WTC11 (cell line): ENCODE data around the gene PRKCE. TPM values are rescaled to one million over a fixed set of nuclear protein-coding genes. Genes with fewer than 3 reads are reported as not detected.

Experiments
- ATAC-seq: fragments of 200-7000 bp; cut with Tn5 transposase; 2 replicates; pipeline ENCODE4 v1.10.0; 2021; ENCODE audit warnings: mild to moderate bottlenecking, moderate library complexity
- CTCF ChIA-PET: fragments of 300-600 bp; sonication (Branson Sonifier 250); formaldehyde crosslinking; loops from one replicate; lab custom pipeline; 2021; ENCODE audit warnings: antibody characterized with exemption; lab: Charles Lee
- POLR2A ChIA-PET: fragments of 350-600 bp; sonication (Branson Sonifier 250); formaldehyde crosslinking; loops from one replicate; lab custom pipeline; 2021; ENCODE audit warnings: antibody characterized with exemption; lab: Charles Lee
- DNase-seq: peaks from one replicate; pipeline ENCODE4 v3.0.0; 2021; ENCODE audit warnings: low spot score
- H3K27ac Mint-ChIP-seq: 2 replicates; pipeline ENCODE4 v1.8.0; 2021; ENCODE audit warnings: mixed read lengths
- H3K27me3 Mint-ChIP-seq: 2 replicates; pipeline ENCODE4 v1.8.0; 2021; ENCODE audit warnings: low read depth, mild to moderate bottlenecking, moderate library complexity, mixed read lengths
- H3K36me3 Mint-ChIP-seq: 2 replicates; pipeline ENCODE4 v1.8.0; 2021; ENCODE audit warnings: mixed read lengths
- H3K4me1 Mint-ChIP-seq: 2 replicates; pipeline ENCODE4 v1.8.0; 2022; ENCODE audit warnings: mixed read lengths
- H3K4me3 Mint-ChIP-seq: 2 replicates; pipeline ENCODE4 v1.8.0; 2021; ENCODE audit warnings: mild to moderate bottlenecking, moderate library complexity, mixed read lengths
- H3K9me3 Mint-ChIP-seq: 2 replicates; pipeline ENCODE4 v1.8.0; 2021; ENCODE audit warnings: mixed read lengths
- AFF4 ChIP-seq: sonication (generic); formaldehyde crosslinking; IDR thresholded peaks from 2 replicates; pipeline ENCODE4 v1.8.1; 2023; ENCODE audit warnings: mild to moderate bottlenecking, missing genetic modification reagents, borderline replicate concordance
- CBFB ChIP-seq: sonication (generic); formaldehyde crosslinking; IDR thresholded peaks from 2 replicates; pipeline ENCODE4 v1.8.1; 2022; ENCODE audit warnings: mild to moderate bottlenecking, low read depth, missing genetic modification reagents
- CREM ChIP-seq: sonication (generic); formaldehyde crosslinking; IDR thresholded peaks from 2 replicates; pipeline ENCODE4 v1.8.1; 2022; ENCODE audit warnings: mild to moderate bottlenecking, missing genetic modification reagents, moderate library complexity
- E2F1 ChIP-seq: sonication (generic); formaldehyde crosslinking; IDR thresholded peaks from 2 replicates; pipeline ENCODE4 v1.8.0; 2022; ENCODE audit warnings: mild to moderate bottlenecking, missing genetic modification reagents
- E2F5 ChIP-seq: sonication (generic); formaldehyde crosslinking; IDR thresholded peaks from 2 replicates; pipeline ENCODE4 v1.8.1; 2022; ENCODE audit warnings: mild to moderate bottlenecking, moderate library complexity, missing genetic modification reagents
- FOXK1 ChIP-seq: sonication (generic); formaldehyde crosslinking; IDR thresholded peaks from 2 replicates; pipeline ENCODE4 v1.8.0; 2022; ENCODE audit warnings: mild to moderate bottlenecking, moderate library complexity, missing genetic modification reagents
- GABPB1 ChIP-seq: sonication (generic); formaldehyde crosslinking; IDR thresholded peaks from 2 replicates; pipeline ENCODE4 v1.8.1; 2023; ENCODE audit warnings: mild to moderate bottlenecking, missing genetic modification reagents
- IRF1 ChIP-seq: sonication (generic); formaldehyde crosslinking; IDR thresholded peaks from 2 replicates; pipeline ENCODE4 v1.8.0; 2023; ENCODE audit warnings: missing genetic modification reagents
- IRF2 ChIP-seq: sonication (generic); formaldehyde crosslinking; IDR thresholded peaks from 2 replicates; pipeline ENCODE4 v1.8.0; 2022; ENCODE audit warnings: low read depth, missing genetic modification reagents, borderline replicate concordance
- JAZF1 ChIP-seq: fragments of 250-450 bp; sonication (Bioruptor Pico); IDR thresholded peaks from 2 replicates; pipeline ENCODE4 v1.9.0; 2021; ENCODE audit warnings: moderate library complexity, mild to moderate bottlenecking, inconsistent platforms
- NR3C1 ChIP-seq: sonication (generic); formaldehyde crosslinking; conservative IDR thresholded peaks from 2 replicates; pipeline ENCODE4 v1.8.1; 2023; ENCODE audit warnings: low read depth, mild to moderate bottlenecking, missing genetic modification reagents
- PREB ChIP-seq: sonication (generic); formaldehyde crosslinking; IDR thresholded peaks from 2 replicates; pipeline ENCODE4 v1.8.1; 2022; ENCODE audit warnings: mild to moderate bottlenecking, missing genetic modification reagents, moderate library complexity, borderline replicate concordance
- RORB ChIP-seq: fragments of 250-450 bp; sonication (Bioruptor Pico); IDR thresholded peaks from 2 replicates; pipeline ENCODE4 v1.9.0; 2021; ENCODE audit warnings: mild to moderate bottlenecking
- SMAD3 ChIP-seq: sonication (generic); formaldehyde crosslinking; IDR thresholded peaks from 2 replicates; pipeline ENCODE4 v1.8.0; 2022; ENCODE audit warnings: missing genetic modification reagents, mild to moderate bottlenecking, borderline replicate concordance
- TP53 ChIP-seq: sonication (generic); formaldehyde crosslinking; IDR thresholded peaks from 2 replicates; pipeline ENCODE4 v1.8.1; 2023; ENCODE audit warnings: mild to moderate bottlenecking, missing genetic modification reagents
- ZBTB43 ChIP-seq: sonication (generic); formaldehyde crosslinking; IDR thresholded peaks from 2 replicates; pipeline ENCODE4 v1.8.1; 2023; ENCODE audit warnings: mild to moderate bottlenecking, missing genetic modification reagents
- ZNF121 ChIP-seq: sonication (generic); formaldehyde crosslinking; IDR thresholded peaks from 2 replicates; pipeline ENCODE4 v1.8.0; 2023; ENCODE audit warnings: missing genetic modification reagents
- ZNF138 ChIP-seq: sonication (generic); formaldehyde crosslinking; conservative IDR thresholded peaks from 2 replicates; pipeline ENCODE4 v1.8.1; 2022; ENCODE audit warnings: mild to moderate bottlenecking, moderate library complexity, missing genetic modification reagents
- ZNF317 ChIP-seq: sonication (generic); formaldehyde crosslinking; IDR thresholded peaks from 2 replicates; pipeline ENCODE4 v1.8.1; 2023; ENCODE audit warnings: low read depth, mild to moderate bottlenecking, moderate library complexity, missing genetic modification reagents, borderline replicate concordance
- ZNF512 ChIP-seq: sonication (generic); formaldehyde crosslinking; IDR thresholded peaks from 2 replicates; pipeline ENCODE4 v1.8.1; 2022; ENCODE audit warnings: missing genetic modification reagents, borderline replicate concordance
- ZNF671 ChIP-seq: fragments of 250-450 bp; sonication (Bioruptor Pico); IDR thresholded peaks from 2 replicates; pipeline ENCODE4 v1.8.0; 2021; ENCODE audit warnings: mild to moderate bottlenecking
- ZSCAN18 ChIP-seq: fragments of 250-450 bp; sonication (Bioruptor Pico); IDR thresholded peaks from 2 replicates; pipeline ENCODE4 v2.1.2; 2022; ENCODE audit warnings: mild to moderate bottlenecking, moderate library complexity
- total RNA-seq: library from RNA; stranded (reverse); gene quantifications from 3 replicates; pipeline ENCODE4 v1.2.3, GENCODE V29; 2021

Gene PRKCE
- total RNA-seq, 1 experiment from 2014 or later: 5.8 TPM

- H3K9me3 Mint-ChIP-seq: no peaks in the 10 kb centered on the region
- TF ChIP-seq ZBTB43 (no peak), ZSCAN18 (CRISPR knock-in tag) (no peak), CREM (CRISPR knock-in tag) (no peak), ZNF138 (CRISPR knock-in tag) (no peak), JAZF1 (CRISPR knock-in tag) (no peak), E2F1 (CRISPR knock-in tag) (no peak), AFF4 (CRISPR knock-in tag) (no peak), CBFB (no peak), ZNF671 (CRISPR knock-in tag) (no peak), RORB (no peak), SMAD3 (CRISPR knock-in tag) (no peak)
- ChIA-PET POLR2A (no interaction called here), CTCF (interaction anchor here (0.8 kb wide), 1 partner anchor 21 kb away, joined by 3 read pairs; no protein-coding TSS in a partner anchor)
- ATAC-seq: no peak
- no peak overlapping the region for H3K4me3 Mint-ChIP-seq
- H3K4me1 Mint-ChIP-seq: peaks cover 8% of the 10 kb centered on the region
- no peaks in the 10 kb centered on the region for H3K27me3 Mint-ChIP-seq
- no peaks in the 10 kb centered on the region for H3K36me3 Mint-ChIP-seq
- DNase-seq: no peak
- H3K27ac Mint-ChIP-seq: no peak overlapping the region
These were observed 271.1 kb downstream of the PRKCE start for GRCh38 chr2:45922577-45922988.

- CTCF ChIA-PET: no interaction called here
- DNase-seq: no peak
- no peak for TF ChIP-seq JAZF1 (CRISPR knock-in tag)
- TF ChIP-seq ZNF317: no peak
- no peak for TF ChIP-seq TP53
- TF ChIP-seq GABPB1: no peak
- TF ChIP-seq ZNF121 (CRISPR knock-in tag): no peak
- TF ChIP-seq CREM (CRISPR knock-in tag): no peak
- no peak for TF ChIP-seq ZNF512
- no peak for TF ChIP-seq IRF2 (CRISPR knock-in tag)
- no peak for TF ChIP-seq PREB (CRISPR knock-in tag)
- TF ChIP-seq IRF1 (CRISPR knock-in tag): no peak
- no peak for TF ChIP-seq E2F5
- no peak for TF ChIP-seq FOXK1 (CRISPR knock-in tag)
- no peak for TF ChIP-seq NR3C1
These were observed 272.2 kb downstream of the PRKCE start for GRCh38 chr2:45923701-45924100.

More at GRCh38 chr2:45923701-45924100, 272.2 kb downstream of the PRKCE start:
- H3K27me3 Mint-ChIP-seq: no peaks in the 10 kb centered on the region
- no peak for ATAC-seq
- H3K9me3 Mint-ChIP-seq: no peaks in the 10 kb centered on the region
- no peak overlapping the region for H3K27ac Mint-ChIP-seq
- H3K4me1 Mint-ChIP-seq: peaks cover 8% of the 10 kb centered on the region
- H3K36me3 Mint-ChIP-seq: no peaks in the 10 kb centered on the region
- POLR2A ChIA-PET: no interaction called here
- H3K4me3 Mint-ChIP-seq: no peak overlapping the region
